ENCODE data around the gene RUFY3.

- TF ChIP-seq CTCF (IDR thresholded peaks at IDR 0.05), result no peak
- TF ChIP-seq POLR2A (IDR thresholded peaks at IDR 0.05), result no peak
These were observed 15.2 kb upstream of the RUFY3 start for GRCh38 chr4:70706516-70706915.
